K562 (cell line): ENCODE measurements around the gene PLEKHH3. TPM values are rescaled to one million over a fixed set of nuclear protein-coding genes. Genes with fewer than 3 reads are reported as not detected.

Experiments
- ARID2 ChIP-seq: fragments of 450-650 bp; IDR thresholded peaks from 2 replicates; pipeline ENCODE4 v1.6.1; 2017; ENCODE audit warnings: antibody characterized with exemption, mild to moderate bottlenecking
- BHLHE40 ChIP-seq: IDR thresholded peaks from 2 replicates; pipeline ENCODE4 v1.6.1; 2011; ENCODE audit warnings: low read length, improper control_type of control experiment
- C11orf30 ChIP-seq: fragments of 450-650 bp; IDR thresholded peaks from 2 replicates; pipeline ENCODE4 v1.6.1; 2016; ENCODE audit warnings: low read depth, mild to moderate bottlenecking
- CC2D1A ChIP-seq: fragments of 450-650 bp; IDR thresholded peaks from 2 replicates; pipeline ENCODE4 v1.6.1; 2017; ENCODE audit warnings: mild to moderate bottlenecking
- CEBPB ChIP-seq: fragments of 450-650 bp; IDR thresholded peaks from 2 replicates; pipeline ENCODE4 v1.6.1; 2016; ENCODE audit warnings: missing genetic modification characterization, missing compliant biosample characterization
- CEBPG ChIP-seq, 3 experiments: fragments of 200-800 bp in 1 of 3; sonication (Bioruptor generic) in 1 of 3; sonication (generic) in 1 of 3; formaldehyde crosslinking in 1 of 3; IDR thresholded peaks in 2 of 3; conservative IDR thresholded peaks in 1 of 3; 2 replicates each; pipeline versions ENCODE4 v1.6.1 to v1.8.0; 2016 to 2022; ENCODE audit warnings: missing compliant biosample characterization in 2 of 3, missing genetic modification characterization in 2 of 3, mild to moderate bottlenecking in 1 of 3, missing genetic modification reagents in 1 of 3
- CHCHD3 ChIP-seq: fragments of 250-450 bp; sonication (Bioruptor Pico); IDR thresholded peaks from 2 replicates; pipeline ENCODE4 v2.1.2; 2022; ENCODE audit warnings: mild to moderate bottlenecking
- ERF ChIP-seq: fragments of 450-650 bp; formaldehyde crosslinking; IDR thresholded peaks from 2 replicates; pipeline ENCODE4 v1.4.0; 2020; ENCODE audit warnings: mild to moderate bottlenecking, mixed read lengths
- FOSL1 ChIP-seq: fragments of 200-800 bp; sonication (Bioruptor generic); conservative IDR thresholded peaks from 2 replicates; pipeline ENCODE4 v1.6.1; 2016; ENCODE audit warnings: missing genetic modification characterization, missing compliant biosample characterization
- GATA2 ChIP-seq: sonication (generic); formaldehyde crosslinking; IDR thresholded peaks from 2 replicates; pipeline ENCODE4 v1.4.0; 2020; ENCODE audit warnings: mild to moderate bottlenecking, missing genetic modification reagents
- LARP7 ChIP-seq: fragments of 450-650 bp; IDR thresholded peaks from 2 replicates; pipeline ENCODE4 v1.6.1; 2016
- MEF2A ChIP-seq: IDR thresholded peaks from 2 replicates; pipeline ENCODE4 v1.6.1; 2011; ENCODE audit warnings: low read depth, mild to moderate bottlenecking, low read length, moderate library complexity; ENCODE audit not compliant: control insufficient read depth
- MTF1 ChIP-seq: fragments of 250-450 bp; sonication (Bioruptor Pico); IDR thresholded peaks from 2 replicates; pipeline ENCODE4 v1.9.0; 2021; ENCODE audit warnings: moderate library complexity, mild to moderate bottlenecking, inconsistent platforms, borderline replicate concordance
- PHF21A ChIP-seq: fragments of 450-650 bp; IDR thresholded peaks from 2 replicates; pipeline ENCODE4 v1.6.1; 2017; ENCODE audit warnings: low read depth, borderline replicate concordance
- RBFOX2 ChIP-seq: fragments of 200-400 bp; formaldehyde crosslinking; IDR thresholded peaks from 2 replicates; pipeline ENCODE4 v1.6.1; 2017; ENCODE audit warnings: low read depth, mild to moderate bottlenecking, low read length, moderate library complexity
- SAFB2 ChIP-seq: fragments of 200-400 bp; formaldehyde crosslinking; IDR thresholded peaks from 2 replicates; pipeline ENCODE4 v1.6.1; 2018; ENCODE audit warnings: borderline replicate concordance, low read length, low read depth, moderate library complexity; ENCODE audit not compliant: severe bottlenecking
- TAF9B ChIP-seq: fragments of 450-650 bp; IDR thresholded peaks from 2 replicates; pipeline ENCODE4 v1.6.1; 2018; ENCODE audit warnings: mild to moderate bottlenecking; ENCODE audit not compliant: partially characterized antibody
- TBL1XR1 ChIP-seq, 2 experiments: IDR thresholded peaks; 2 replicates each; pipeline ENCODE4 v1.6.1; 2012; ENCODE audit warnings: improper control_type of control experiment in 2 of 2, low read length in 2 of 2, mild to moderate bottlenecking in 1 of 2
- ZBTB7A ChIP-seq: IDR thresholded peaks from 2 replicates; pipeline ENCODE4 v1.6.1; 2011; ENCODE audit warnings: low read depth, mild to moderate bottlenecking, low read length, moderate library complexity, borderline replicate concordance; ENCODE audit not compliant: control insufficient read depth
- ZKSCAN1 ChIP-seq: fragments of 150-350 bp; IDR thresholded peaks from 2 replicates; pipeline ENCODE4 v1.6.1; 2016; ENCODE audit warnings: low read depth, low read length
- ZNF175 ChIP-seq: fragments of 200-800 bp; sonication (Bioruptor generic); IDR thresholded peaks from 2 replicates; pipeline ENCODE4 v1.6.1; 2016; ENCODE audit warnings: low read depth, mild to moderate bottlenecking, missing genetic modification characterization, missing compliant biosample characterization
- ZNF274 ChIP-seq: IDR thresholded peaks from 2 replicates; pipeline ENCODE4 v1.6.1; 2011; ENCODE audit warnings: low read depth, mild to moderate bottlenecking, low read length, moderate library complexity, borderline replicate concordance
- ZNF408 ChIP-seq: fragments of 250-450 bp; sonication (Bioruptor Pico); IDR thresholded peaks from 2 replicates; pipeline ENCODE4 v1.4.0; 2020; ENCODE audit warnings: low read depth, mild to moderate bottlenecking, moderate library complexity
- ZNF766 ChIP-seq: fragments of 200-800 bp; sonication (Bioruptor generic); conservative IDR thresholded peaks from 2 replicates; pipeline ENCODE4 v1.6.1; 2016; ENCODE audit warnings: missing genetic modification characterization, missing compliant biosample characterization
- polyA plus RNA-seq, 8 experiments: library from polyadenylated mRNA; depleted of rRNA in 4 of 8; stranded (reverse) in 5 of 8; unstranded in 3 of 8; fragments of >200 nt; fragmentation: Nextera tagmentation in 2 of 8; fragmentation: Illumina TruSeq in 1 of 8; extraction: Ambion mirVana in 2 of 8; extraction: Trizol in 1 of 8; gene quantifications; 2 replicates each; pipeline versions ENCODE4 v1.2.1 to v1.2.3, GENCODE V29; 2011 to 2014; ENCODE audit warnings: inconsistent platforms in 1 of 8, missing spikeins in 1 of 8
- total RNA-seq, 7 experiments: library from RNA; depleted of rRNA in 6 of 7; stranded (reverse); fragments of >200 nt in 6 of 7; fragmentation: Illumina TruSeq in 2 of 7; extraction: Trizol in 2 of 7; gene quantifications; 2 replicates each; pipeline versions ENCODE4 v1.2.1 to v1.2.3, GENCODE V29; 2011 to 2021; ENCODE audit warnings: low replicate concordance in 1 of 7
- TF ChIP-seq, protein P1 (sequence below): fragments of 200-800 bp; sonication (Bioruptor generic); IDR thresholded peaks from 2 replicates; pipeline ENCODE4 v1.6.1; 2017; ENCODE audit warnings: missing genetic modification characterization, missing compliant biosample characterization
- TF ChIP-seq, protein P2 (sequence below), 3 experiments: IDR thresholded peaks in 2 of 3; conservative IDR thresholded peaks in 1 of 3; 2 replicates each; pipeline ENCODE4 v1.5.1; 2011 to 2012; ENCODE audit warnings: low read length in 3 of 3, mild to moderate bottlenecking in 3 of 3, control low read depth in 2 of 3, improper control_type of control experiment in 1 of 3, inconsistent platforms in 1 of 3, low read depth in 1 of 3, mixed read lengths in 1 of 3, moderate library complexity in 1 of 3; ENCODE audit not compliant: insufficient read depth in 2 of 3

PLEKHH3 gene
- total and polyA plus RNA-seq, 9 of the 15 experiments (the other 6 are each of a cell fraction or from before 2014, with no cell fraction given), result 0.58 to 34.5 (median 5.0) TPM

- TF ChIP-seq BHLHE40 (peak; percentile 41; the same call in 1 of the 2 replicates), ERF (CRISPR knock-in tag) (no peak), ZNF175 (CRISPR knock-in tag) (no peak), CHCHD3 (CRISPR knock-in tag) (no peak), TAF9B (no peak), RBFOX2 (peak; percentile 46; the same call in 1 of the 2 replicates), MEF2A (no peak), ARID2 (no peak), CC2D1A (no peak), FOSL1 (tag) (no peak), ZNF408 (CRISPR knock-in tag) (no peak), ZNF766 (CRISPR knock-in tag) (no peak), CEBPG (CRISPR knock-in tag; IDR thresholded peaks at IDR 0.05) (peak; percentile 75), CEBPG (tag; conservative IDR thresholded peaks at IDR 0.05 in 1 of 2, IDR thresholded peaks at IDR 0.05 in 1 of 2) (peak; percentile 27 to 59; a peak in 3 of 4 replicates), GATA2 (no peak), MTF1 (CRISPR knock-in tag) (no peak), CEBPB (peak; percentile 75), ZBTB7A (peak; percentile 96; the same call in 1 of the 2 replicates), SAFB2 (no peak), C11orf30 (no peak), PHF21A (no peak), ZNF274 (no peak), TBL1XR1 (IDR thresholded peaks at IDR 0.05; ENCODE audit: low read length in 2 of 2) (0 out of 4 replicates have a peak, but pooled peaks of 1 of the 2 experiments have one; percentile 18), ZKSCAN1 (0 out of 2 replicates have a peak, but pooled peaks have one; percentile 15), LARP7 (no peak)
- TF ChIP-seq, protein P1, sequence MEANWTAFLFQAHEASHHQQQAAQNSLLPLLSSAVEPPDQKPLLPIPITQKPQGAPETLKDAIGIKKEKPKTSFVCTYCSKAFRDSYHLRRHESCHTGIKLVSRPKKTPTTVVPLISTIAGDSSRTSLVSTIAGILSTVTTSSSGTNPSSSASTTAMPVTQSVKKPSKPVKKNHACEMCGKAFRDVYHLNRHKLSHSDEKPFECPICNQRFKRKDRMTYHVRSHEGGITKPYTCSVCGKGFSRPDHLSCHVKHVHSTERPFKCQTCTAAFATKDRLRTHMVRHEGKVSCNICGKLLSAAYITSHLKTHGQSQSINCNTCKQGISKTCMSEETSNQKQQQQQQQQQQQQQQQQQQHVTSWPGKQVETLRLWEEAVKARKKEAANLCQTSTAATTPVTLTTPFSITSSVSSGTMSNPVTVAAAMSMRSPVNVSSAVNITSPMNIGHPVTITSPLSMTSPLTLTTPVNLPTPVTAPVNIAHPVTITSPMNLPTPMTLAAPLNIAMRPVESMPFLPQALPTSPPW (CRISPR knock-in tag), result peak; percentile 87
- TF ChIP-seq, protein P2, sequence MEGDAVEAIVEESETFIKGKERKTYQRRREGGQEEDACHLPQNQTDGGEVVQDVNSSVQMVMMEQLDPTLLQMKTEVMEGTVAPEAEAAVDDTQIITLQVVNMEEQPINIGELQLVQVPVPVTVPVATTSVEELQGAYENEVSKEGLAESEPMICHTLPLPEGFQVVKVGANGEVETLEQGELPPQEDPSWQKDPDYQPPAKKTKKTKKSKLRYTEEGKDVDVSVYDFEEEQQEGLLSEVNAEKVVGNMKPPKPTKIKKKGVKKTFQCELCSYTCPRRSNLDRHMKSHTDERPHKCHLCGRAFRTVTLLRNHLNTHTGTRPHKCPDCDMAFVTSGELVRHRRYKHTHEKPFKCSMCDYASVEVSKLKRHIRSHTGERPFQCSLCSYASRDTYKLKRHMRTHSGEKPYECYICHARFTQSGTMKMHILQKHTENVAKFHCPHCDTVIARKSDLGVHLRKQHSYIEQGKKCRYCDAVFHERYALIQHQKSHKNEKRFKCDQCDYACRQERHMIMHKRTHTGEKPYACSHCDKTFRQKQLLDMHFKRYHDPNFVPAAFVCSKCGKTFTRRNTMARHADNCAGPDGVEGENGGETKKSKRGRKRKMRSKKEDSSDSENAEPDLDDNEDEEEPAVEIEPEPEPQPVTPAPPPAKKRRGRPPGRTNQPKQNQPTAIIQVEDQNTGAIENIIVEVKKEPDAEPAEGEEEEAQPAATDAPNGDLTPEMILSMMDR (IDR thresholded peaks at IDR 0.05 in 2 of 3, conservative IDR thresholded peaks at IDR 0.05 in 1 of 3; ENCODE audit: insufficient read depth in 2 of 3, low read depth in 1 of 3, low read length in 3 of 3), result peak; percentile 52 to 66 (median 59); a peak in 5 of 6 replicates
These were observed 2.7 kb downstream of the PLEKHH3 start (continued) for GRCh38 chr17:42673885-42674754.
